GM19238 (cell line): ENCODE data around the gene MAPK12.

Experiments used
- DNase-seq: peaks from one replicate; pipeline ENCODE4 v3.0.0; 2011; ENCODE audit warnings: low spot score; ENCODE audit not compliant: insufficient read length

The MAPK12 gene

DNA sequence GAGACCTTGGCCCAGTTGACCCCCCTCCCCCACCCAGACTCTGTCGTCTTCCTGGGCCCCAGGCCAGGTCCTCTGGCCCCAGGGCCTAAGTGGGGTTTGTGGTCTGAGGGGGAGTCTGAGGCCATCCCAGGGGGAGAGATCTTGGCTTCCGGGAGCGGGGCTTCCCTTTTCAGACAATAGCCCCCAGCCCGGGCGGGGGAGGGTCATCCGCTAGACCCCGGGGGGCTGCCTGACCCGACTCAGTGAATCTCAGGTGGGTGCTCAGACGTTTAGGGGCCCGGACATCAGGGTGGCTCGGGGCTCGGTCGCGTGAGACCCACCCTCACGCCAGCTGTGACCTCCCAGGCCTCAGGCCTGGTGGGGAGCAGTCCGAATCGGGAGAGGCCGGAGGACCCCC lies 8.1 kb upstream of the MAPK12 start:
- no peak for DNase-seq

GRCh38 chr22:50268655-50269113 lies 7.2 kb upstream of the MAPK12 start:
- no peak for DNase-seq

DNA sequence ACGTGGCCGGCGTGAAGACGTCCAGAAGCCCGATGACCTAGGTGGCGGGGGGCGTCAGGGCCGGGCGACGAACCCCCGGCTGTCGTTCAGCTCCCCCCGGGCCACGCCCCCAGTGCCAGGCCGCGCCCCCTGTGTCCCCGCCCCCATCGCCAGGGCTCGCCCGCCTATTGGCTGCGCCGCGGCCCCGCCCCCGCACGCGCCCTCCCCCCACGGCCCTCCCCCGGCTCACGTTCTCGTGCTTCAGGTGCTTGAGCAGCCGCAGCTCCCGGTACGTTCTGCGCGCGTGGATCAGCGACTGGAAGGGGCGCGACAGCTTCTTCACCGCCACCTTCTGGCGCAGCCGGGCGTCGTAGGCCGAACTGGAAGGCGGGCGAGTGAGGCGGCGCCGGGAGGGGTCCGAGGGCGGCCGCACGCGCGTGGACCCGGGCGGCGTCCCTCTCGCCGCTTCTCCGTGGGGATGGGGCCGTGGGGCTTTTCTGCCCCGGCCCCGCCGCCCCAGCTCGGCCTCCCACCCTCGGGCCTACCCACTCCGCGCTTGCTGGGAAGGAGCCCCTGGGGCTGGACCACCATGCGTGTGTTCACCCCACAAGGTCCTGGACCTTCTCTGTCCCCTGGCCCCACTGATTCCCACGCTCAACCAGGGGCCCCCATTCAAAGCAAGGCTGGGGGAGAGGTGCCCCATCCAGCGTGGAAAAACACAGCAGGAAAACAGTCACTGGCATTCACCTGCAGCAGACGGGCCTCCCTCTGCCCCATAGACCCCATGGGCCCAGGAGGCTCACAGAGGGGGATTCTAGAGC lies 6.3 kb upstream of the MAPK12 start:
- no peak for DNase-seq

GRCh38 chr22:50266994-50267393 lies 5.5 kb upstream of the MAPK12 start:
- DNase-seq = no peak

GRCh38 chr22:50264946-50265669 lies 3.6 kb upstream of the MAPK12 start:
- DNase-seq = no peak

DNA sequence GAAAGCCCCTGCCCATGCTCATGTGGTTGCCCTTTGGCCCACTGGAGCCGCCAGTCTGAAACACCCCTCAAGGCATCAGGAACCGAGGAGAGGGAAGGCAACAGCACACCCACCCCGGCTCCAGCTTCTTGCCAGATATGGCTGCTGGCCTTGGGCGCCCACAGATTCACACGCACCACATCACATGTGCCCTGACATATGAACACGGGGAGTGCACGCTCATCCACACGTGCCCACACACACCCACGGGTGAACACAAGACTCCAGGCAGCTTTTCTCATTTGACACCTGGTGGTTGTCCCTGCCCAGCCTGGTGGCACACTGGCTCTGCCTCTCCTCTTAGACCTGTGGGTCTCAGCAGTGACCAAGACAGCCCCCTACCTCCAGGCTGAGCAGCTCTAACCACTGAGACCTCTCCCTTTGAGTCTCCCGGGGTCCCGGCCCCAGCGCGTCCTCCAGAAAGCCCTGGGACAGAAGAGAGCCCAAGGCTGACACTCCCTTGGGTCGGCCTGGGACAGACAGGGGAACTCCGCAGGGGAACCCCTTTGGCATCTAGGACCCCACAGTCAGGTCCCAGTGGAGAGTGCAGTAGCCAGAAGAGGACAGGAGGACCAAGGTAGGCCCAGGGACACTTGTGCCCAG lies 2.7 kb upstream of the MAPK12 start:
- no peak for DNase-seq

GRCh38 chr22:50262973-50263617 lies 1.6 kb upstream of the MAPK12 start:
- DNase-seq = no peak

GRCh38 chr22:50262460-50262911 lies 1.0 kb upstream of the MAPK12 start:
- no peak for DNase-seq

GRCh38 chr22:50260801-50261614 lies 475 bp downstream of the MAPK12 start:
- peak; percentile 76 for DNase-seq

DNA sequence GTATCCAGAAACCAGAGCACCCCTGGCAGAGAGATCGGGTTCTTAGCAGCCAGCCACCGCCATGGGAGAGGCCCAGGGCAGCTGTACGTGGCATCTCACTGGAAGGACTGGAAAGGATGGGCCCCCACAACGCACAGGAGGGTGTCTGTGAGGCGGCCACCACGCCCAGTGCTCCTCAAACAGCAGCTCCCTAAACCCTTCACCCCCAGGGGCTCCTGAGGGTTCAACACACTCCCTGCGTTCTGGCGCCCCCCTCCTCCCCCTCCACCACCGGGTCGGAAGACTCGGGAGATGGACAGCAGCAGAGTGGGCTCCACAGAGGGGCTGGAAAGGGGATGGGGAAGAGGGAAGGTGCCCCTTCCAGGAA lies 1.1 kb downstream of the MAPK12 start:
- DNase-seq = no peak

DNA sequence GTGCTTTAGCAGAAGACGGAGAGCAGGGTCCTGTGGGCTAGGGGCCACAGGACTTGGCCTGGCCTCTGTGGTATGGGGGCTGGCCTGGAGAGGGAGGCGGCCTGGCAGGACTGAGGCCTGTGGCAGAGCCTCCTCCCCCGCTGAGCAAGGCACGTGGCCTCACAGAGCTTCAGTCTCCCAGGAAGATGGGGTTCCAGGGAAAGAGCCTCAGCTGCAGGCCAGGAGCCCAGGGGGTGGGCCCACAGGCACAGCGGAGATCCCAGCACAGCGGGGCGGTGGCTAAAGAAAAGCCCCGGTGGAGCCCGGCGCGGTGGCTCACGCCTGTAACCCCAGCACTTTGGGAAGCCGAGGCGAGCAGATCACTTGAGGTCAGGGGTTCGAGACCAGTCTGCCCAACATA lies 2.2 kb downstream of the MAPK12 start:
- no peak for DNase-seq

GRCh38 chr22:50258361-50259292 lies 2.9 kb downstream of the MAPK12 start:
- no peak for DNase-seq

DNA sequence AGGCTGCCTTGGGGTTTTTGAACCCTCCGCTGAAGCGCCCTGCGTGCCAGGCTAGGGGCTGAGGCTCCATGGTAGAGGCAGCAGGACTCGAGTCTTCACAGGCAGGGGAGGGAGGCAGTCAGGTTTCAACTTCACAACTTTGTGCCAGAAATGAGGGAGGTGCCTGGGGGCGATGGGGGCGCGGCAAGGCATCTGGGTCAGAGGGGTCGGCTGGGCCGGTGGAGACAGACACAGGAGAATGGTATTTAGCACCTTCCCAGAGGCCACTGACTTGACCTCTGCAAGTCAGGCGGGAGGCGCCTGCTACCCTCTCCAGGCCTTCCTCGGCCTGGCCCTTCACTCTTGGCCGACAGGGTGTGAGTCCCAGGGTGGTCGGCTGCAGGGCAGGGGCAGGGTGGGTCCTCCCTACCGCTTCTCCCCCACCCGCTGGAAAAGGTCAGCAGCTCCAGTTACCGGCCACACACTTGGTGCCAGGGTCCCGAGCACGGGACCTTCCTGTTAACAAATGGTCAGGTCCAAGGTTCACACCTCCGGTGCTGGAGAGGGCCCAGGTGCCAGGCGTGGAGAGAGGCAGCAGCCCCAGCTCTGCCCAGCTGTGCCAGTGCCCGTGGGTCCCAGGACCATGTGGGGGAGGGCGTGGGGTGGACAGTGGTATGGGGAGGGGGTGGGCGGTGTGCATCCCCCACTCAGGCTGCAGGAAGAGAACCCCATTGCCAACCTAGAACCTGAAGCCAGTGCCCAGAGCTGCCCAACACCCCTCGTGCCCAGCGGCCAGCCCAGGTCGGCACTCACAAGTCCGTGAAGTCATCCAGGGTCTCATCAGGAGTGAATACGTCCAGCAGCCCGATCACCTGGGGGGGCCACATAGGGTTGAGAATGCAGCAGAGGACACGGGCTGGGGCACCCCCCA lies 3.8 kb downstream of the MAPK12 start:
- no peak for DNase-seq

GRCh38 chr22:50257041-50257440 lies 4.4 kb downstream of the MAPK12 start:
- no peak for DNase-seq

DNA sequence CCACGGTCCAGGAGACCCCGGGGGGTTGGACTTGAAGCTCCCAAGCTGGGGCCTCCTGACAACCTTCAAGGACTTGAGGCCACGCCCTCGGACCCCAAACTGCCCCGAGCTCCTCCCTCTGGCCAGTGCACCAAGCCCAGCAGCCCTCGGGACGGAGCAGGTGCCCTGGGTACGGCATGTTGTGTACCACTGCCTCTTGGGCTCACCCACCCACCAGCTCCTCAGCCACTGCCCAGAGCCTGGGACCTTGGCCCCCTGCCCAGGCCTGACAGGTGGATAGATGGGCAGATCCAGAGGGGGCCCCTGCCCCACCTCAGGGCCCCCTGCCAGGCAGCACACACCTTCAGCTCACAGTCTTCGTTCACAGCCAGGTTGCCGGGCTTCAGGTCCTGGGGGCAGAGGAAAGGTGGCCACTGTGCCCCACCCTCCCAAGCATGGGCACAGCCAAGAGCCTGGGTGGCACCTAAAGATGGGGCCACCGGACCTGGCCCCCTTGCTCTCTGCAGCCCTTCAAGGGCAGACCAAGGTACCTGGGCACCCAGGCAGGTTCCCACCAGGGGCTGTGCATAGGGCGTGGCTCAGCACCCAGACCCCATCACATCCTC lies 5.1 kb downstream of the MAPK12 start:
- DNase-seq = no peak

DNA sequence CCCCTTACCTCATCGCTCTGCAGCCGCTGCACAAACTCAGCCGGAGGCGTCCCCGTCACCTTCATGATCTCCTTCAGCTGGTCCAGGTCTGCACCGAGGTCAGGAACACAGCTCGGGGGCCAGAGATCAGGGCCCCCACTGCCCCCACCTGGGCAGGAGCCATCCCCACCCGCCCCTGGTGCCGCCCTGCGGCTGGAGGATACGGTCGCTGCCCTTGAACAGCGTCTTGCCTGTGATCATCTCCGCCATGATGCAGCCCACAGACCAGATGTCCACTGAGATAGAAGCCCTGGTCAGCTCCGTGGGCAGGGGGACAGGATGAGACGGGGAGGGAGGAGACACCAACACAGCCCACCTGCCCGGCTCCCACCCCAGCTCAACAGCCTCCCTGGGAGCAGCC lies 5.9 kb downstream of the MAPK12 start:
- DNase-seq = no peak

DNA sequence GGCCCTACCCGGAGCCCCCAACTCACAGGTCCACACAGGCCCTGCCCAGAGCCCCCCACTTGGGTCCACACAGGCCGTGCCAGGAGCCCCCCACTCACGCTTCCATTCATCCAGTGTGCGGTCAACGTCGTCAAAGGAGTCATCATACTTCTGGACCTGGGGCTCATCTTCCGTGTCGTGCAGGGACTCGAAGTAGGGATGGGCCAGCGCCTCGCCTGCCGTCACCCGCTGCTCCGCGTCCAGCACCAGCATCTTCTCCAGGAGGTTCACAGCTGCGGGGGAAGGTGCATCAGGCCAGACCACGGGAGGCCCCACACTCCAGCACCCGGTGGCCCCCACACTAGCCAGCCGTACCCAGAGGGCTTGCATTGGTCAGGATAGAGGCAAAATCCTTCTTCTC lies 6.4 kb downstream of the MAPK12 start:
- DNase-seq = no peak

- DNase-seq = no peak
Measured at GRCh38 chr22:50253941-50254340, 7.5 kb downstream of the MAPK12 start.
